Measurements from ENCODE around the gene NBL1.
"Not testable (repeated sequence)": the region's sequence is repeated elsewhere in the genome, so short reads cannot be mapped to it uniquely, and the experiment has no call there.

NBL1 gene

GRCh38 chr1:19621274-19621950, 22.7 kb upstream of the NBL1 start:
- in situ Hi-C loops (cut with MboI; ENCODE audit: low sequenced_read_pairs): no loop called here

GRCh38 chr1:19622204-19622603, 21.9 kb upstream of the NBL1 start:
- in situ Hi-C loops (cut with MboI; ENCODE audit: low sequenced_read_pairs): no loop called here

- in situ Hi-C loops (cut with MboI; ENCODE audit: low sequenced_read_pairs): no loop called here
These were observed 20.6 kb upstream of the NBL1 start for GRCh38 chr1:19623523-19623922.

GRCh38 chr1:19625291-19625937, 18.7 kb upstream of the NBL1 start:
- in situ Hi-C loops (cut with MboI; ENCODE audit: low sequenced_read_pairs): no loop called here

DNA sequence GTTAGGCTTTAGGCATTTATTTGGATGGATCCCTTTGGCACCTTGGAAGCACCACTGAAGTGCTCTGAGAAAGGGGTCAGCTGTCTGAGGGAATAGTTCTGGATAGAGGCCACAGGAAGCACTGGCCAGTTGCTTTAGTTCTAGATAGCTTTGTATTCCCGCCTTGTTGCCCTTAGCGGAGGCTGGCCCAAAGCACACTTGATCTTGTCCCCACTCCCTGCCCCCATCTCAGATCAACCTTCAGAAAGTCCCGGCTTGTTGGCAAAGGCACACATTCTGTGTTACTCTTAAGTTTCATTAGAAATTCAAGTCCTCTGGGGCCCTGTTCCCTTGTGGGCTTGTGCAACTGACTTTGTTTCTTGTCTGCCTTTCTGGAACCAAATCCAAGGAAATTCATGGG, 15.2 kb upstream of the NBL1 start:
- in situ Hi-C loops (cut with MboI; ENCODE audit: low sequenced_read_pairs): no loop called here

DNA sequence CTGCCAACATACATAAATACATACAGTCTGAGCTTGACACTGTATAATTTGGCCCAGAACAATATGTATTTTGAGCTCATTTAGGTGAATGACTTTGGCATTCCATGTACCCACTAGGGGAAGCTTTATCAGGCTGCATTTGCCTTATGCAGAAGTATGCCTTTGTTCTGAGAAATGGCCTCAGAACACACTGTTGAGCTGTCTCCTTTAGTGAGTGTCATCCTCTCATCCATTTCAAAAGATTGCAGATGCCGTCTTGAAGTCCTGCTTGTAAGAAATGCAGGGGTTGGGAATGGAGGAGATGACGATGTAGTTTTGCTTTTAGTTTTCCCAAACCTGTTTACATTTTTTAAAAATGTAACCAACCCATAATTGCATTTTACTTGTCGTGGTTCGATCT, 14.8 kb upstream of the NBL1 start:
- in situ Hi-C loops (cut with MboI; ENCODE audit: low sequenced_read_pairs): no loop called here

- in situ Hi-C loops (cut with MboI; ENCODE audit: low sequenced_read_pairs): not testable (repeated sequence)
These were observed 13.9 kb upstream of the NBL1 start for GRCh38 chr1:19630192-19630591.

GRCh38 chr1:19630720-19631395, 13.3 kb upstream of the NBL1 start:
- in situ Hi-C loops (cut with MboI; ENCODE audit: low sequenced_read_pairs): no loop called here

DNA sequence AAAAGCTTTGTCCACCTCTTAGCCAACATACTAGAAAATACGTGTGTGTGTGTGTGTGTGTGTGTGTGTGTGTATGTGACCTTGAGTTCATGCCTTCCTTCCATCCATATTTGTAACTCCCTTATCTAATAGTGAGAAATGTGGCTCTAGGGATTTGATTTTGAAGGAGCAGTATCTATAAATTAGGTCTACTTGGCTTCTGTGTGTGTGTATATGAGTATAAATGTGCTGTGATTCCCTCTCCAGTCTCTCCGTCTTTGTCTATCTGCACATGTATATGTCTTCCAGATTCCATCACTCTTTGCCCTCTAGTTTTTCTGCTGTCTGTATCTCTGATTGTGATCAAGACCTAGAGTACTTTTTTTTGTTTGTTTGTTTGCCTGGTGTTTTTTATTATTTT, 11.9 kb upstream of the NBL1 start:
- in situ Hi-C loops (cut with MboI; ENCODE audit: low sequenced_read_pairs): no loop called here

- in situ Hi-C loops (cut with MboI; ENCODE audit: low sequenced_read_pairs): no loop called here
These were observed 11.0 kb upstream of the NBL1 start for GRCh38 chr1:19633106-19633505.

DNA sequence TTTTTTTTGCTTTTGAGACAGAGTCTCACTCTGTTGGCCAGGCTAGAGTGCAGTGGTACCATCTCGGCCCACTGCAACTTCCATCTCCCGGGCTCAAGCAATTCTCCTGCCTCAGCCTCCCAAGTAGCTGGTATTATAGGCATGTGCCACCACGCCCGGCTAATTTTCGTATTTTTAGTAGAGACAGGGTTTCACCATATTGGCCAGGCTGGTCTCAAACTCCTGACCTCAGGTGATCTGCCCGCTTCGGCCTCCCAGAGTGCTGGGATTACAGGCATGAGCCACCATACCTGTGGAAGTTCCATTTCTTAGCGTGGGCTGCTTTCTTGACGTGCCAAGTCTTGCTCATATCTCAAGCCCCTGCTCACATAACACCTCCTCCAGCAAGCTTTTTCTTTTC, 9.0 kb upstream of the NBL1 start:
- in situ Hi-C loops (cut with MboI; ENCODE audit: low sequenced_read_pairs): not testable (repeated sequence)

GRCh38 chr1:19635646-19636045, 8.5 kb upstream of the NBL1 start:
- in situ Hi-C loops (cut with MboI; ENCODE audit: low sequenced_read_pairs): no loop called here

DNA sequence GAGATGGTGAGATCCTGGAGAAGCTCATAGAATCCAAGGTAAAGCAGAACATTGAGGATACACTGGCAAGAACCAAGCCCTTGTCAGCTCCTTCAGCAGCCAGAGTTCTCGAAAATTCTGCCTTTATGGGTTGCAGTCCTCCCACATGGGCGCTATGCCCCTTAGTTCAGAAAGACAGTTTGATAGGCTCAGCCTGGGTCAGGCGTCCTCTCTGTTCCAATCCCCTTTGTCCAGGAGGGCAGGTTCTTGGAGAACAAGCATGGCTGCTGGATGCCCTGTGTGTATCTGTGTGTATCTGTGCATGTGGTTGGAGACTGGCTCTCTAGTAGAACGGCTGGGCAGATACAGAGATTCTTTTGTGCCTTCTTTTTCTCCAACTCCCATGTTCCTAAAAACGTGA, 8.0 kb upstream of the NBL1 start:
- in situ Hi-C loops (cut with MboI; ENCODE audit: low sequenced_read_pairs): no loop called here

GRCh38 chr1:19636749-19637148, 7.4 kb upstream of the NBL1 start:
- in situ Hi-C loops (cut with MboI; ENCODE audit: low sequenced_read_pairs): not testable (repeated sequence)

- in situ Hi-C loops (cut with MboI; ENCODE audit: low sequenced_read_pairs): no loop called here
These were observed 6.5 kb upstream of the NBL1 start for GRCh38 chr1:19637606-19638005.

DNA sequence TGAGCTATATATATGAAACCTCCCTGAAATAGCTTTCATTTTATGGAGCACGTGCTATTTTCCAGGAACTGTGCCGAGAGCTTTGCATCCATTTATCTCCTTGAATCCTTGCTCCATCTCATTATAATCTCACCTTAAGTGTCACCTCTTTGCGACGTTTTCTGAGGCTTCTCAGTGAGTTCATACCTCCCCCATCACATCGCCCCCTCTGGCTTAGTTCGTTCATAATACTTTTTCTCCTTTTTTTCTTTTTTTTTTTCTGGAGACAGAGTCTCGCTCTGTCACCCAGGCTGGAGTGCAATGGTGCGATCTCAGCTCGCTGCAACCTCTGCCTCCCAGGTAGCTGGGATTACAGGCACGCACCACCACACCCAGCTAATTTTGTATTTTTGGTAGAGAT, 4.9 kb upstream of the NBL1 start:
- in situ Hi-C loops (cut with MboI; ENCODE audit: low sequenced_read_pairs): not testable (repeated sequence)

GRCh38 chr1:19639999-19640362, 4.1 kb upstream of the NBL1 start:
- in situ Hi-C loops (cut with MboI; ENCODE audit: low sequenced_read_pairs): no loop called here

GRCh38 chr1:19640363-19641316, 3.5 kb upstream of the NBL1 start:
- in situ Hi-C loops (cut with MboI; ENCODE audit: low sequenced_read_pairs): no loop called here

- in situ Hi-C loops (cut with MboI; ENCODE audit: low sequenced_read_pairs): no loop called here
These were observed 990 bp upstream of the NBL1 start for GRCh38 chr1:19643121-19643520.

DNA sequence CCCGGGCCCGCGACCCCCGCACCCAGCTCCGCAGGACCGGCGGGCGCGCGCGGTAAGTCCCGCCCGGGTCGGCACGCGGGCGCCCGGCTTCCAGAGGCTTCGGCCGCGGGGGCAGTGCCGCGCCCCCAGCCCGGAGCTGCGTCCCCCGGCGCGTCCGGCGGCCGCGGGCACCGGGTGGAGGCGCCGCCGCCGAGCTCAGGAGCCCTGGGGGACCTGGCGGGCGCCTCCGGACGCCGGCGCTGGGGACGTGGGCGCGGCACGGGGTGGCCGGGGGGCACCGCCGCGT, 227 bp downstream of the NBL1 start:
- in situ Hi-C loops (cut with MboI; ENCODE audit: low sequenced_read_pairs): no loop called here

DNA sequence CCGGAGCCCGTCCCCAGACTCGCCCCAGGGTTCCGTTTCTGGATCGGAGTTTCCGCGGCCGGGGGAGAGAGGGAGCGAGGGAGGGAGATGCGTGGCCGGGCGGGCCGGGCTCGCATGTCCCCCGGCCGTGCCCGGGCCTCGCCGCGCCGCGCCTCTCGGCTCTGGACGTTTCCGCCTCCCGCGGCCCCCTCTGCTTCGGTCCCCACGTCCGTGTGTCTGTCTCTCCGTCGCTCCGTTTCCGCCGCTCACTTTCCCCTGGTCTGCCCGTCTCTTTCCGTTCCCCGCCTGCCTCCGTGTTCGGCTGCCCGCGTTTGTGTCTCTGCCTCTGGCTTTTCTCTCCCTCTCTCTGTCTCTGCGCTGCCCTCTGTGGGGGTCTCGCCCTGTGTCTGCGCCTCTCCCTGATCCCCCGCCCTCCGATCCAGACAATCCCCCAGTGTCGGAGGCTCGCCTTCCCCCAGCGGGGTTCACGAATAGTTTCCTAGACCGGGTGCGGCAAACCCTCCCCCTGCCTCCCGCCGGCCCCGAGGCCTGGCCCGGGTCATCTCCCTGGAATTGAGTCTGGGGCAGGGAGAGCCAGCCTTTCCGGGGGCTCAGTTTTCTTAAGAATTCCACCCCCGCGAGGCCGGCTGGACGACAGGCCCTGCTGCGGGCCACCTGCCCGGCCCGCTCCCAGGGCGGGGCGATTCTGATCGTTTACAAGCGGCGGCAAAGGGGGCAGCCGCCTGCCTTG, 735 bp downstream of the NBL1 start:
- in situ Hi-C loops (cut with MboI; ENCODE audit: low sequenced_read_pairs): no loop called here

All from HL-60/S4 (cell line).